Neural cell (in vitro differentiated cells): ENCODE data around the gene KRTAP10-6. TPM values are rescaled to one million over a fixed set of nuclear protein-coding genes. Genes with fewer than 3 reads are reported as not detected.

Experiments used
- H2AFZ ChIP-seq: fragments of 200-600, 300-800 bp; sonication (generic), shearing (Covaris generic); 2 replicates; pipeline ENCODE4 v1.6.0; 2014; ENCODE audit warnings: low read depth, mild to moderate bottlenecking, antibody characterized with exemption, low read length, moderate library complexity
- H3F3A ChIP-seq: fragments of 200-600 bp; shearing (Covaris generic); 2 replicates; pipeline ENCODE4 v1.6.1; 2016; ENCODE audit warnings: mild to moderate bottlenecking, moderate library complexity, mixed read lengths, antibody characterized with exemption, low read length; ENCODE audit not compliant: insufficient read depth, poor library complexity, severe bottlenecking
- H3K27ac ChIP-seq: fragments of 200-600, 300-800 bp; sonication (generic), shearing (Covaris generic); 2 replicates; pipeline ENCODE4 v1.5.1; 2014; ENCODE audit warnings: mild to moderate bottlenecking, low read length, moderate library complexity
- H3K27me3 ChIP-seq: fragments of 300-800, 200-600 bp; sonication (generic), shearing (Covaris generic); 2 replicates; pipeline ENCODE4 v1.6.0; 2014; ENCODE audit warnings: mild to moderate bottlenecking, low read depth, low read length, moderate library complexity; ENCODE audit not compliant: insufficient read depth
- H3K36me3 ChIP-seq: fragments of 300-800, 200-600 bp; sonication (generic), shearing (Covaris generic); 2 replicates; pipeline ENCODE4 v1.5.1; 2014; ENCODE audit warnings: mild to moderate bottlenecking, antibody characterized with exemption, low read length, moderate library complexity; ENCODE audit not compliant: insufficient read depth
- H3K4me2 ChIP-seq: fragments of 300-800, 200-600 bp; sonication (generic), shearing (Covaris generic); 2 replicates; pipeline ENCODE4 v1.6.0; 2014; ENCODE audit warnings: mild to moderate bottlenecking, low read length
- H3K4me3 ChIP-seq: fragments of 300-800, 200-600 bp; sonication (generic), shearing (Covaris generic); 2 replicates; pipeline ENCODE4 v1.5.1; 2014; ENCODE audit warnings: mild to moderate bottlenecking, low read length, moderate library complexity
- H3K79me2 ChIP-seq: fragments of 200-600 bp; shearing (Covaris generic); replicated peaks from 2 replicates; pipeline ENCODE4 v1.6.0; 2014; ENCODE audit warnings: mild to moderate bottlenecking, low read length, moderate library complexity; ENCODE audit not compliant: insufficient read depth
- H3K9ac ChIP-seq: fragments of 300-800, 200-600 bp; sonication (generic), shearing (Covaris generic); 2 replicates; pipeline ENCODE4 v1.6.1; 2016; ENCODE audit warnings: mild to moderate bottlenecking, low read length, mixed read lengths
- H3K9me2 ChIP-seq: fragments of 200-600 bp; shearing (Covaris generic); 2 replicates; pipeline ENCODE4 v1.6.1; 2016; ENCODE audit warnings: mild to moderate bottlenecking, low read length, mixed read lengths; ENCODE audit not compliant: insufficient read depth
- H3K9me3 ChIP-seq: fragments of 200-600, 300-800 bp; sonication (generic), shearing (Covaris generic); 2 replicates; pipeline ENCODE4 v1.6.1; 2016; ENCODE audit warnings: mild to moderate bottlenecking, mixed run types, low read length, moderate library complexity, mixed read lengths
- H4K20me1 ChIP-seq: fragments of 200-600 bp; shearing (Covaris generic); 2 replicates; pipeline ENCODE4 v1.6.1; 2016; ENCODE audit warnings: mild to moderate bottlenecking, mixed run types; ENCODE audit not compliant: insufficient read depth
- CTCF ChIP-seq: fragments of 450-650 bp; IDR thresholded peaks from 2 replicates; pipeline ENCODE4 v1.5.1; 2014; ENCODE audit warnings: antibody characterized with exemption, mild to moderate bottlenecking, moderate library complexity; ENCODE audit not compliant: poor library complexity, severe bottlenecking
- EP300 ChIP-seq: fragments of 450-650 bp; conservative IDR thresholded peaks from 2 replicates; pipeline ENCODE4 v1.6.1; 2014; ENCODE audit warnings: antibody characterized with exemption, mild to moderate bottlenecking, moderate library complexity; ENCODE audit not compliant: poor library complexity, severe bottlenecking
- EZH2 ChIP-seq: fragments of 200-600, 300-800 bp; shearing (Covaris generic), sonication (generic); IDR thresholded peaks from 2 replicates; pipeline ENCODE4 v1.6.1; 2014; ENCODE audit warnings: antibody characterized with exemption, low read length, borderline replicate concordance, mild to moderate bottlenecking; ENCODE audit not compliant: insufficient read depth, poor library complexity, severe bottlenecking
- MXI1 ChIP-seq: fragments of 450-650 bp; conservative IDR thresholded peaks from 2 replicates; pipeline ENCODE4 v1.6.1; 2014; ENCODE audit warnings: antibody characterized with exemption, mild to moderate bottlenecking; ENCODE audit not compliant: poor library complexity, severe bottlenecking
- POLR2AphosphoS5 ChIP-seq: IDR thresholded peaks from 2 replicates; pipeline ENCODE4 v1.6.1; 2012
- RAD21 ChIP-seq: fragments of 450-650 bp; conservative IDR thresholded peaks from 2 replicates; pipeline ENCODE4 v1.6.1; 2014; ENCODE audit warnings: antibody characterized with exemption, mild to moderate bottlenecking, moderate library complexity
- SMC3 ChIP-seq: fragments of 450-650 bp; conservative IDR thresholded peaks from 2 replicates; pipeline ENCODE4 v1.6.1; 2014; ENCODE audit warnings: antibody characterized with exemption, mild to moderate bottlenecking, moderate library complexity; ENCODE audit not compliant: poor library complexity
- TAF1 ChIP-seq: IDR thresholded peaks from 2 replicates; pipeline ENCODE4 v1.6.1; 2012; ENCODE audit warnings: low read depth
- polyA plus RNA-seq: library from polyadenylated mRNA; depleted of rRNA; stranded (reverse); fragments of >200 nt; gene quantifications from 2 replicates; pipeline ENCODE4 v1.2.3, GENCODE V29; 2014

Gene KRTAP10-6
- polyA plus RNA-seq, 1 donor from 2014 or later, result not detected

- no peak for TF ChIP-seq EP300
- TF ChIP-seq RAD21, result no peak
- no peak for TF ChIP-seq MXI1
- TF ChIP-seq SMC3, result no peak
- no peak for TF ChIP-seq EZH2
- no peak for TF ChIP-seq POLR2AphosphoS5
- no peak overlapping the region for H3K4me2 ChIP-seq
Measured at GRCh38 chr21:44557491-44558328, 34.6 kb downstream of the KRTAP10-6 start.

GRCh38 chr21:44556879-44557278 is 35.4 kb downstream of the KRTAP10-6 start:
- H3K4me2 ChIP-seq, result no peak overlapping the region
- TF ChIP-seq SMC3 (no peak), POLR2AphosphoS5 (no peak), CTCF (no peak), MXI1 (no peak), EZH2 (no peak), RAD21 (no peak)
- H3K27ac ChIP-seq, result no peak overlapping the region
- H2AFZ ChIP-seq, result no peak overlapping the region
- no peaks in the 10 kb centered on the region for H3F3A ChIP-seq
- no peaks in the 10 kb centered on the region for H3K36me3 ChIP-seq
- no peaks in the 10 kb centered on the region for H4K20me1 ChIP-seq
- H3K9me2 ChIP-seq, result no peaks in the 10 kb centered on the region
- no peaks in the 10 kb centered on the region for H3K27me3 ChIP-seq
- no peaks in the 10 kb centered on the region for H3K9me3 ChIP-seq
- H3K79me2 ChIP-seq, result no peaks in the 10 kb centered on the region
- H3K4me3 ChIP-seq, result no peak overlapping the region
- H3K9ac ChIP-seq, result no peak overlapping the region

More at GRCh38 chr21:44557491-44558328, 34.6 kb downstream of the KRTAP10-6 start:
- H3K36me3 ChIP-seq, result no peaks in the 10 kb centered on the region
- H3K9me3 ChIP-seq, result no peaks in the 10 kb centered on the region
- H3F3A ChIP-seq, result no peaks in the 10 kb centered on the region
- H3K27ac ChIP-seq, result no peak overlapping the region
- H2AFZ ChIP-seq, result no peak overlapping the region
- H3K9me2 ChIP-seq, result no peaks in the 10 kb centered on the region
- no peak overlapping the region for H3K4me3 ChIP-seq
- H4K20me1 ChIP-seq, result no peaks in the 10 kb centered on the region
- no peak overlapping the region for H3K9ac ChIP-seq
- no peaks in the 10 kb centered on the region for H3K79me2 ChIP-seq
- no peaks in the 10 kb centered on the region for H3K27me3 ChIP-seq

- Histone ChIP-seq H3K4me3 (no peak overlapping the region), H3F3A (no peaks in the 10 kb centered on the region), H3K27ac (no peak overlapping the region), H3K9me2 (no peaks in the 10 kb centered on the region), H3K4me2 (no peak overlapping the region), H3K79me2 (no peaks in the 10 kb centered on the region), H2AFZ (no peak overlapping the region), H4K20me1 (no peaks in the 10 kb centered on the region), H3K9me3 (no peaks in the 10 kb centered on the region), H3K27me3 (no peaks in the 10 kb centered on the region), H3K9ac (no peak overlapping the region), H3K36me3 (no peaks in the 10 kb centered on the region)
- TF ChIP-seq CTCF (no peak), EP300 (no peak), TAF1 (no peak), RAD21 (no peak), EZH2 (no peak), POLR2AphosphoS5 (no peak)
Measured at GRCh38 chr21:44555200-44555875, 37.0 kb downstream of the KRTAP10-6 start.
